HepG2 (cell line): ENCODE results near the gene TCF20. TPM values are rescaled to one million over a fixed set of nuclear protein-coding genes. Genes with fewer than 3 reads are reported as not detected.

ENCODE experiments used
- ETV6 ChIP-seq: sonication (generic); formaldehyde crosslinking; conservative IDR thresholded peaks from 2 replicates; pipeline ENCODE4 v1.4.0; 2020; ENCODE audit warnings: missing genetic modification reagents
- FOXJ3 ChIP-seq: sonication (generic); formaldehyde crosslinking; IDR thresholded peaks from 2 replicates; pipeline ENCODE4 v1.4.0; 2020; ENCODE audit warnings: missing genetic modification reagents, mild to moderate bottlenecking, borderline replicate concordance
- MIER3 ChIP-seq: IDR thresholded peaks from 2 replicates; pipeline ENCODE4 v1.6.1; 2016; ENCODE audit warnings: missing compliant biosample characterization, borderline replicate concordance
- NFYC ChIP-seq: IDR thresholded peaks from 2 replicates; pipeline ENCODE4 v1.6.1; 2016; ENCODE audit warnings: missing genetic modification reagents, missing compliant biosample characterization
- NR2F1 ChIP-seq, 2 experiments: fragments of 450-650 bp in 1 of 2; formaldehyde crosslinking in 1 of 2; IDR thresholded peaks; 2 replicates each; pipeline versions ENCODE4 v1.5.0 to v1.6.1; 2016 to 2020; ENCODE audit warnings: mild to moderate bottlenecking in 1 of 2, missing compliant biosample characterization in 1 of 2, missing genetic modification reagents in 1 of 2, moderate library complexity in 1 of 2
- PHF20 ChIP-seq: sonication (generic); formaldehyde crosslinking; IDR thresholded peaks from 2 replicates; pipeline ENCODE4 v1.5.0; 2020; ENCODE audit warnings: mild to moderate bottlenecking, missing genetic modification reagents
- SPEN ChIP-seq: sonication (generic); formaldehyde crosslinking; IDR thresholded peaks from 2 replicates; pipeline ENCODE4 v1.5.1; 2020; ENCODE audit warnings: low read depth, mild to moderate bottlenecking, missing genetic modification reagents
- SRF ChIP-seq: IDR thresholded peaks from 2 replicates; pipeline ENCODE4 v1.6.1; 2011; ENCODE audit warnings: mild to moderate bottlenecking, low read depth, low read length, moderate library complexity
- SRY ChIP-seq: sonication (generic); formaldehyde crosslinking; IDR thresholded peaks from 2 replicates; pipeline ENCODE4 v1.8.0; 2022; ENCODE audit warnings: mild to moderate bottlenecking, missing genetic modification reagents
- TAF1 ChIP-seq: sonication (generic); formaldehyde crosslinking; IDR thresholded peaks from 2 replicates; pipeline ENCODE4 v1.4.0; 2020; ENCODE audit warnings: missing genetic modification reagents
- WIZ ChIP-seq: sonication (generic); formaldehyde crosslinking; IDR thresholded peaks from 2 replicates; pipeline ENCODE4 v1.5.1; 2020; ENCODE audit warnings: mild to moderate bottlenecking, missing genetic modification reagents
- XBP1 ChIP-seq: sonication (generic); formaldehyde crosslinking; IDR thresholded peaks from 2 replicates; pipeline ENCODE4 v1.5.0; 2020; ENCODE audit warnings: missing genetic modification reagents
- ZBTB25 ChIP-seq: IDR thresholded peaks from 2 replicates; pipeline ENCODE4 v1.6.1; 2018; ENCODE audit warnings: missing genetic modification reagents
- ZBTB3 ChIP-seq: sonication (generic); formaldehyde crosslinking; IDR thresholded peaks from 2 replicates; pipeline ENCODE4 v1.4.0; 2020; ENCODE audit warnings: low read depth, mild to moderate bottlenecking, moderate library complexity, missing genetic modification reagents, borderline replicate concordance
- ZBTB42 ChIP-seq: sonication (generic); formaldehyde crosslinking; IDR thresholded peaks from 2 replicates; pipeline ENCODE4 v1.5.0; 2020; ENCODE audit warnings: mild to moderate bottlenecking, missing genetic modification reagents
- ZNF12 ChIP-seq: sonication (generic); formaldehyde crosslinking; IDR thresholded peaks from 2 replicates; pipeline ENCODE4 v1.5.0; 2020; ENCODE audit warnings: missing genetic modification reagents
- ZNF18 ChIP-seq: sonication (generic); formaldehyde crosslinking; IDR thresholded peaks from 2 replicates; pipeline ENCODE4 v1.8.0; 2022; ENCODE audit warnings: mild to moderate bottlenecking, missing genetic modification reagents; ENCODE audit not compliant: insufficient replicate concordance
- ZNF207 ChIP-seq: fragments of 450-650 bp; IDR thresholded peaks from 2 replicates; pipeline ENCODE4 v1.6.1; 2016; ENCODE audit warnings: antibody characterized with exemption, borderline replicate concordance
- ZNF280B ChIP-seq: sonication (generic); formaldehyde crosslinking; IDR thresholded peaks from 2 replicates; pipeline ENCODE4 v1.5.0; 2020; ENCODE audit warnings: missing genetic modification reagents, mild to moderate bottlenecking, borderline replicate concordance
- ZNF350 ChIP-seq: sonication (generic); formaldehyde crosslinking; IDR thresholded peaks from 2 replicates; pipeline ENCODE4 v1.4.0; 2020; ENCODE audit warnings: mild to moderate bottlenecking, low read depth, missing genetic modification reagents, borderline replicate concordance
- ZNF644 ChIP-seq: IDR thresholded peaks from 2 replicates; pipeline ENCODE4 v1.6.1; 2016; ENCODE audit warnings: low read depth
- ZNF766 ChIP-seq: sonication (generic); formaldehyde crosslinking; IDR thresholded peaks from 2 replicates; pipeline ENCODE4 v1.5.0; 2020; ENCODE audit warnings: missing genetic modification reagents, borderline replicate concordance
- ZNF768 ChIP-seq: sonication (generic); formaldehyde crosslinking; IDR thresholded peaks from 2 replicates; pipeline ENCODE4 v1.4.0; 2020; ENCODE audit warnings: missing genetic modification reagents
- ZNF883 ChIP-seq: sonication (generic); formaldehyde crosslinking; IDR thresholded peaks from 2 replicates; pipeline ENCODE4 v1.5.1; 2020; ENCODE audit warnings: mild to moderate bottlenecking, missing genetic modification reagents; ENCODE audit errors: not compliant biosample characterization
- polyA plus RNA-seq, 8 experiments: library from polyadenylated mRNA; depleted of rRNA in 3 of 8; stranded (reverse) in 7 of 8; unstranded in 1 of 8; fragments of >200 nt; fragmentation: Illumina TruSeq in 4 of 8; extraction: Trizol in 4 of 8; gene quantifications; 2 replicates each; pipeline versions ENCODE4 v1.2.1 to v1.2.3, GENCODE V29; 2011 to 2016; ENCODE audit warnings: low read depth in 4 of 8, missing spikeins in 1 of 8, mixed read lengths in 1 of 8; ENCODE audit not compliant: insufficient read depth in 1 of 8
- total RNA-seq, 5 experiments: library from RNA; depleted of rRNA; stranded (reverse); fragments of >200 nt; fragmentation: Illumina TruSeq; extraction: Trizol; gene quantifications; 2 replicates each; pipeline ENCODE4 v1.2.3, GENCODE V29; 2016; ENCODE audit warnings: low read depth in 1 of 5
- TF ChIP-seq, protein P1 (sequence below): IDR thresholded peaks from 2 replicates; pipeline ENCODE4 v1.6.1; 2016; ENCODE audit warnings: mild to moderate bottlenecking, missing biosample characterization, missing genetic modification reagents

Gene TCF20
- total and polyA plus RNA-seq, 2 of the 13 experiments (the other 11 are each of a cell fraction or from before 2014, with no cell fraction given), result 12.8 to 23.7 TPM

GRCh38 chr22:42294034-42294985 is 23.9 kb upstream of the TCF20 start (continued):
- TF ChIP-seq, protein P1, sequence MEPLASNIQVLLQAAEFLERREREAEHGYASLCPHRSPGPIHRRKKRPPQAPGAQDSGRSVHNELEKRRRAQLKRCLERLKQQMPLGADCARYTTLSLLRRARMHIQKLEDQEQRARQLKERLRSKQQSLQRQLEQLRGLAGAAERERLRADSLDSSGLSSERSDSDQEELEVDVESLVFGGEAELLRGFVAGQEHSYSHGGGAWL, result peak; percentile 84
- no peak for TF ChIP-seq ZNF207
- TF ChIP-seq TAF1 (CRISPR knock-in tag), result no peak
- TF ChIP-seq ZBTB42 (CRISPR knock-in tag), result no peak
- no peak for TF ChIP-seq SRF
- TF ChIP-seq ZNF280B (CRISPR knock-in tag), result no peak
- no peak; the same call in 1 of the 2 replicates for TF ChIP-seq ZNF766 (CRISPR knock-in tag)
- no peak for TF ChIP-seq ZNF18 (CRISPR knock-in tag)
- TF ChIP-seq ZNF768 (CRISPR knock-in tag), result peak; percentile 31; the same call in 1 of the 2 replicates
- TF ChIP-seq NR2F1 (CRISPR knock-in tag; IDR thresholded peaks at IDR 0.05), result no peak
- no peak for TF ChIP-seq ZNF883 (CRISPR knock-in tag)
- peak; percentile 45; the same call in 1 of the 2 replicates for TF ChIP-seq NFYC (CRISPR knock-in tag)
- 0 out of 2 replicates have a peak, but pooled peaks have one; percentile 28 for TF ChIP-seq XBP1 (CRISPR knock-in tag)
- no peak; the same call in 1 of the 2 replicates for TF ChIP-seq ZNF644 (CRISPR knock-in tag)
- no peak for TF ChIP-seq ZBTB3 (CRISPR knock-in tag)
- peak; percentile 49; the same call in 1 of the 2 replicates for TF ChIP-seq ZNF12 (CRISPR knock-in tag)
- TF ChIP-seq SPEN, result peak; percentile 40; the same call in 1 of the 2 replicates
- peak; percentile 72; the same call in 1 of the 2 replicates for TF ChIP-seq ETV6 (CRISPR knock-in tag)
- peak; percentile 79; the same call in 1 of the 2 replicates for TF ChIP-seq WIZ
- TF ChIP-seq SRY (CRISPR knock-in tag), result 0 out of 2 replicates have a peak, but pooled peaks have one; percentile 38
- TF ChIP-seq MIER3 (CRISPR knock-in tag), result no peak
- 0 out of 2 replicates have a peak, but pooled peaks have one; percentile 67 for TF ChIP-seq ZBTB25
- 0 out of 2 replicates have a peak, but pooled peaks have one; percentile 25 for TF ChIP-seq ZNF350 (CRISPR knock-in tag)
- TF ChIP-seq PHF20 (CRISPR knock-in tag), result no peak
- TF ChIP-seq FOXJ3 (CRISPR knock-in tag), result no peak
